GM12878 (cell line): ENCODE data around the gene EYA2. TPM values are rescaled to one million over a fixed set of nuclear protein-coding genes. Genes with fewer than 3 reads are reported as not detected.

Experiments used
- ATAC-seq: fragments of 200-7000 bp; cut with Tn5 transposase; 3 replicates; pipeline ENCODE4 v1.9.1; 2020; ENCODE audit warnings: mild to moderate bottlenecking, moderate library complexity
- BruUV-seq: library from RNA; stranded (reverse); fragments of 400-500 nt; replicated peaks from 2 replicates; lab custom pipeline; 2021; lab: Mats Ljungman, UMichigan
- CTCF ChIA-PET: fragments of 300-600 bp; sonication (Branson Sonifier 250); formaldehyde crosslinking; extraction: SDS; loops from one replicate; lab custom pipeline; 2021; ENCODE audit warnings: inconsistent platforms; lab: Yijun Ruan, JAX
- POLR2A ChIA-PET: fragments of 350-600 bp; formaldehyde crosslinking; extraction: SDS; loops from one replicate; lab custom pipeline; 2021; ENCODE audit warnings: inconsistent platforms; lab: Charles Lee
- RAD21 ChIA-PET: fragments of 300-600 bp; sonication (Branson Sonifier 250); formaldehyde crosslinking; loops from one replicate; lab custom pipeline; 2023; ENCODE audit warnings: antibody characterized with exemption; ENCODE audit not compliant: unreplicated experiment; lab: Charles Lee
- SMC1A ChIA-PET: fragments of 300-600 bp; sonication (Branson Sonifier 250); formaldehyde crosslinking; loops from one replicate; lab custom pipeline; 2023; ENCODE audit not compliant: unreplicated experiment, uncharacterized antibody; lab: Charles Lee
- DNase-seq: peaks from one replicate; pipeline ENCODE4 v3.0.0-alpha.2; 2011; ENCODE audit warnings: low read depth, low spot score
- FAIRE-seq: peaks from 3 replicates; lab custom pipeline; 2011; peaks lifted over from hg19 to GRCh38; lab: Jason Lieb, UNC
- H2AFZ ChIP-seq: 2 replicates; pipeline ENCODE4 v1.6.0; 2011; ENCODE audit warnings: low read depth, low read length, control low read depth; ENCODE audit not compliant: control insufficient read depth
- H3K27ac ChIP-seq: 2 replicates; pipeline ENCODE4 v1.5.1; 2011; ENCODE audit warnings: control low read depth; ENCODE audit not compliant: control insufficient read depth, insufficient read depth
- H3K27me3 ChIP-seq, 2 experiments: replicated peaks in 1 of 2; 2 replicates each; pipeline versions ENCODE4 v1.6.0 to v1.6.1; 2011; ENCODE audit warnings: low read length in 1 of 2; ENCODE audit not compliant: control insufficient read depth in 2 of 2, insufficient read depth in 2 of 2
- H3K36me3 ChIP-seq, 2 experiments: 2 replicates each; pipeline ENCODE4 v1.5.1; 2011; ENCODE audit warnings: low read length in 1 of 2; ENCODE audit not compliant: control insufficient read depth in 2 of 2, insufficient read depth in 2 of 2
- H3K4me1 ChIP-seq: 2 replicates; pipeline ENCODE4 v1.6.1; 2011; ENCODE audit warnings: mild to moderate bottlenecking, low read length, moderate library complexity, mixed read lengths; ENCODE audit not compliant: control insufficient read depth, insufficient read depth
- H3K4me2 ChIP-seq: 2 replicates; pipeline ENCODE4 v1.6.0; 2011; ENCODE audit warnings: control low read depth; ENCODE audit not compliant: control insufficient read depth, insufficient read depth
- H3K4me3 ChIP-seq: fragments of 200-600 bp; sonication (generic); 2 replicates; pipeline ENCODE4 v1.5.1; 2016
- H3K79me2 ChIP-seq: 2 replicates; pipeline ENCODE4 v1.6.0; 2011; ENCODE audit warnings: low read length; ENCODE audit not compliant: control insufficient read depth, insufficient read depth
- H3K9ac ChIP-seq: 2 replicates; pipeline ENCODE4 v1.8.0; 2011; ENCODE audit warnings: low read length, control low read depth, mixed read lengths; ENCODE audit not compliant: control insufficient read depth, insufficient read depth
- H3K9me3 ChIP-seq: replicated peaks from 3 replicates; pipeline ENCODE4 v1.5.1; 2011; ENCODE audit warnings: mild to moderate bottlenecking, low read length; ENCODE audit not compliant: control insufficient read depth, insufficient read depth
- H4K20me1 ChIP-seq: 2 replicates; pipeline ENCODE4 v1.6.0; 2011; ENCODE audit not compliant: control insufficient read depth, insufficient read depth
- BACH1 ChIP-seq: fragments of 450-650 bp; IDR thresholded peaks from 2 replicates; pipeline ENCODE4 v1.6.1; 2017; ENCODE audit warnings: mild to moderate bottlenecking, borderline replicate concordance
- CBFB ChIP-seq: IDR thresholded peaks from 2 replicates; pipeline ENCODE4 v1.6.1; 2016; ENCODE audit warnings: antibody characterized with exemption, low read depth
- CEBPB ChIP-seq, 2 experiments: fragments of 150-350 bp in 1 of 2; IDR thresholded peaks; 2 replicates each; pipeline ENCODE4 v1.6.1; 2012 to 2014; ENCODE audit warnings: low read depth in 2 of 2, low read length in 2 of 2, borderline replicate concordance in 1 of 2, inconsistent platforms in 1 of 2
- CHD1 ChIP-seq: IDR thresholded peaks from 2 replicates; pipeline ENCODE4 v1.6.1; 2012; ENCODE audit warnings: low read depth, low read length, improper control_type of control experiment
- IKZF1 ChIP-seq: fragments of 450-650 bp; conservative IDR thresholded peaks from 2 replicates; pipeline ENCODE4 v1.6.1; 2017; ENCODE audit warnings: antibody characterized with exemption, mild to moderate bottlenecking
- IRF4 ChIP-seq: IDR thresholded peaks from 2 replicates; pipeline ENCODE4 v1.6.1; 2011; ENCODE audit warnings: low read depth, low read length
- KDM1A ChIP-seq: fragments of 200-600 bp; sonication (generic); IDR thresholded peaks from 2 replicates; pipeline ENCODE4 v1.6.1; 2016; ENCODE audit warnings: borderline replicate concordance
- MYC ChIP-seq: IDR thresholded peaks from 2 replicates; pipeline ENCODE4 v1.6.1; 2011; ENCODE audit warnings: mild to moderate bottlenecking, low read length, moderate library complexity, inconsistent platforms; ENCODE audit not compliant: insufficient read depth, insufficient replicate concordance, insufficient read length, severe bottlenecking
- NFYA ChIP-seq: IDR thresholded peaks from 2 replicates; pipeline ENCODE4 v1.6.1; 2011; ENCODE audit warnings: low read depth, mild to moderate bottlenecking, low read length, improper control_type of control experiment, borderline replicate concordance
- NFYB ChIP-seq: IDR thresholded peaks from 2 replicates; pipeline ENCODE4 v1.6.1; 2011; ENCODE audit warnings: low read depth, mild to moderate bottlenecking, low read length, improper control_type of control experiment, moderate library complexity; ENCODE audit not compliant: insufficient read depth
- NRF1 ChIP-seq: conservative IDR thresholded peaks from 2 replicates; pipeline ENCODE4 v1.6.1; 2011; ENCODE audit warnings: mild to moderate bottlenecking, low read depth, low read length, improper control_type of control experiment
- PAX5 ChIP-seq: IDR thresholded peaks from 2 replicates; pipeline ENCODE4 v1.6.1; 2011; ENCODE audit warnings: low read depth, low read length, borderline replicate concordance
- POLR2A ChIP-seq: IDR thresholded peaks from 2 replicates; pipeline ENCODE4 v1.6.1; 2011; ENCODE audit warnings: low read depth, mild to moderate bottlenecking, low read length
- RUNX3 ChIP-seq: IDR thresholded peaks from 2 replicates; pipeline ENCODE4 v1.6.1; 2012; ENCODE audit warnings: low read length, inconsistent platforms
- SP1 ChIP-seq: IDR thresholded peaks from one replicate; pipeline ENCODE4 v1.6.1; 2011; ENCODE audit warnings: low read depth, low read length
- STAT1 ChIP-seq: fragments of 450-650 bp; conservative IDR thresholded peaks from 2 replicates; pipeline ENCODE4 v1.6.1; 2014; ENCODE audit warnings: antibody characterized with exemption, mild to moderate bottlenecking
- STAT3 ChIP-seq: IDR thresholded peaks from 2 replicates; pipeline ENCODE4 v1.6.1; 2011; ENCODE audit warnings: low read depth, low read length, improper control_type of control experiment
- ZNF24 ChIP-seq: fragments of 450-650 bp; IDR thresholded peaks from 2 replicates; pipeline ENCODE4 v1.6.1; 2017; ENCODE audit warnings: antibody characterized with exemption, mild to moderate bottlenecking
- ZNF592 ChIP-seq: fragments of 450-650 bp; IDR thresholded peaks from 2 replicates; pipeline ENCODE4 v1.6.1; 2017; ENCODE audit warnings: mild to moderate bottlenecking, moderate library complexity
- ZSCAN29 ChIP-seq: fragments of 450-650 bp; IDR thresholded peaks from 2 replicates; pipeline ENCODE4 v1.6.1; 2017; ENCODE audit warnings: mild to moderate bottlenecking, moderate library complexity
- WGBS: methylation state at CpG from one replicate; pipeline ENCODE4 v1.1.6; 2016; ENCODE audit warnings: low lambda C conversion rate; ENCODE audit not compliant: insufficient replicate concordance, insufficient coverage; ENCODE audit errors: missing lambda C conversion rate; 5-methylcytosine and 5-hydroxymethylcytosine counted together
- in situ Hi-C: fragments of 300-500 bp; cut with MboI; formaldehyde crosslinking; loops from 9 replicates; pipeline ENCODE4 v1.14.3; 2018; ENCODE audit warnings: mixed read lengths
- intact Hi-C: fragments of 100-400 bp; cut with micrococcal nuclease; formaldehyde crosslinking; loops from one replicate; pipeline ENCODE4 v1.14.2; 2022; ENCODE audit not compliant: unreplicated experiment
- polyA plus RNA-seq, 11 experiments: library from polyadenylated mRNA; depleted of rRNA in 4 of 11; unstranded in 6 of 11; stranded (reverse) in 5 of 11; fragments of >200 nt; fragmentation: Nextera tagmentation in 4 of 11; fragmentation: Illumina TruSeq in 1 of 11; extraction: Ambion mirVana in 4 of 11; extraction: Trizol in 1 of 11; gene quantifications; 1 replicate in 1 of 11; 2 replicates in 10 of 11; pipeline versions ENCODE4 v1.2.1 to v1.2.3, GENCODE V29; 2011 to 2016; ENCODE audit warnings: inconsistent platforms in 2 of 11, missing spikeins in 2 of 11, low read depth in 1 of 11
- total RNA-seq, 4 experiments: library from RNA; depleted of rRNA in 3 of 4; stranded (reverse); fragments of >200 nt in 3 of 4; fragmentation: Illumina TruSeq in 1 of 4; extraction: Trizol in 1 of 4; gene quantifications; 2 replicates each; pipeline versions ENCODE4 v1.2.1 to v1.2.3, GENCODE V29; 2013 to 2021

EYA2 gene
- total and polyA plus RNA-seq, 10 of the 15 experiments (the other 5 are each of a cell fraction or from before 2014, with no cell fraction given), result 0.20 TPM; not detected in 9

DNA sequence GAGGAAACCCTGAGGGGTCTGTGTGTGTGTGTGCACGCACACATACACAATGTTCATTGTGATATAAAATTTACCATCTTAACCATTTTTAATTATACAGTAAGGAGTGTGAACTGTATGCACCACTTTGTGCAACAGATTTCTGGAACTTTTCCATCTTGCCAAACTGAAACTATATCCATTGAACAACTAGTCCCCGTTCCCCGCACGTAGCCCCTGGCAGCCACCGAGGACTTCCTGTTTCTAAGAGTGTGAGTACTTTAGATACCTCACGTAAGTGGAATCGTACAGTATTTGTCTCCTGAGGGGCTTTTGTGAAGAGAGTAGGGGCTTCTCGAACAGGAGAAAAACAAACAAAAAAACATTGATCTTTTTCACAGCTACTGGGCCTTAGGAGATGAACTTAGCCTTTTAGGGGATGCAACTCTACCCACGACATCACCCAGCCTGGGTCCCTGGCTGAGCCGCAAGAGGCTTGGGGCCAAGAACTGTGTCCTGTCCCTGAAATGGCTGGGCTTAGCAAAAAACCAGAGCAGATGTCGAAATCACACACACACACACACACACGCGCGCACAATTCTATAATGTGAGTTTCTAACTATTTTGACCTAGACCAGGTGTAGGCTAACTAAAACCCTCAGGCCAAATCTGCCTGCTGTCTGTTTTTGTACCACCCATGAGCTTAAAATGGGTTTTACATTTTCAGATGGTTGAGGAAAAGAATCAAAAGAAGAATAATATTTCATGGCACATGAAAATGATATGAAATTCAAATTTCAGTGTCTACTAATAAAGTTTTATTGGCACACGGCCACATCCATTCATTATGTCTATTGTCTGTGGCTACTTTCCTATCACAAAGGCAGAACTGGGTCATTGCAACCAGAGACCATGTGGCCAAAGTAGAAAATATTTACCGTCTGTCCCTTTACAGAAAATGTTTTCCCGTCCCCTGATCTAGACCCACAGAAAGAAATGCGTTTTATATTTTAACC lies 144.2 kb downstream of the EYA2 start (continued):
- no peak for TF ChIP-seq CHD1
- TF ChIP-seq MYC, result no peak
- no peak for TF ChIP-seq CEBPB (IDR thresholded peaks at IDR 0.05; ENCODE audit: borderline replicate concordance in 1 of 2, low read depth in 2 of 2, low read length in 2 of 2)
- no peak for TF ChIP-seq STAT3
- no peak for TF ChIP-seq CBFB
- no peak for TF ChIP-seq NFYB
- no peak for TF ChIP-seq NRF1
- TF ChIP-seq ZNF24, result no peak
- TF ChIP-seq RUNX3, result no peak
- TF ChIP-seq IRF4, result no peak

GRCh38 chr20:47040506-47041125 lies 146.0 kb downstream of the EYA2 start:
- Histone ChIP-seq H3K27me3 (no peaks in the 10 kb centered on the region), H3K4me1 (no peaks in the 10 kb centered on the region), H3K9me3 (no peaks in the 10 kb centered on the region; the same call in 2 of the 3 replicates), H2AFZ (no peak overlapping the region), H3K4me2 (no peak overlapping the region), H3K36me3 (no peaks in the 10 kb centered on the region), H3K27ac (no peak overlapping the region), H4K20me1 (no peaks in the 10 kb centered on the region), H3K4me3 (no peak overlapping the region), H3K79me2 (no peaks in the 10 kb centered on the region)
- RAD21 ChIA-PET, result no interaction called here
- CTCF ChIA-PET, result no interaction called here
- POLR2A ChIA-PET, result no interaction called here
- intact Hi-C loops (loop anchor here (10.0 kb wide), 1 partner anchor 116 kb away; no protein-coding TSS in a partner anchor), in situ Hi-C loops (no loop called here)
- ATAC-seq (no peak), DNase-seq (no peak), FAIRE-seq (no peak)
- SMC1A ChIA-PET, result interaction anchor here (2.1 kb wide), 1 partner anchor 14 kb away, joined by 4 read pairs; no protein-coding TSS in a partner anchor
- no TSS peak for BruUV-seq
- 55% methylated on average over 5 of the region's 5 CpGs for WGBS
- TF ChIP-seq BACH1 (no peak), IKZF1 (no peak), PAX5 (no peak), ZNF592 (no peak), KDM1A (no peak), NFYA (no peak), POLR2A (no peak), CEBPB (IDR thresholded peaks at IDR 0.05; ENCODE audit: borderline replicate concordance in 1 of 2, low read depth in 2 of 2, low read length in 2 of 2) (no peak), STAT1 (no peak), SP1 (no peak), ZSCAN29 (no peak)
- TF ChIP-seq, all 136 proteins: peak for 0
- H3K9ac ChIP-seq, result no peak overlapping the region
